Endothelial cell of umbilical vein (primary cell): ENCODE results near the gene TRIM62.

Experiments
- EZH2 ChIP-seq: IDR thresholded peaks from 2 replicates; pipeline ENCODE4 v1.6.1; 2012; ENCODE audit warnings: borderline replicate concordance, low read depth, mild to moderate bottlenecking, moderate library complexity, low read length, inconsistent platforms; ENCODE audit not compliant: severe bottlenecking
- FOS ChIP-seq: IDR thresholded peaks from 2 replicates; pipeline ENCODE4 v1.6.1; 2011; ENCODE audit warnings: mild to moderate bottlenecking, low read length, moderate library complexity, borderline replicate concordance; ENCODE audit not compliant: insufficient read depth
- GATA2 ChIP-seq: IDR thresholded peaks from 2 replicates; pipeline ENCODE4 v1.7.0; 2011; ENCODE audit warnings: low read depth, mild to moderate bottlenecking, moderate library complexity, mixed read lengths, low read length; ENCODE audit not compliant: insufficient read length, insufficient read depth
- JUN ChIP-seq: IDR thresholded peaks from 2 replicates; pipeline ENCODE4 v1.6.1; 2011; ENCODE audit warnings: borderline replicate concordance, low read depth; ENCODE audit not compliant: insufficient read length, insufficient read depth
- MYC ChIP-seq: IDR thresholded peaks from one replicate; pipeline ENCODE4 v1.6.1; 2011; ENCODE audit warnings: mild to moderate bottlenecking, low read depth, low read length
- POLR2A ChIP-seq: IDR thresholded peaks from 2 replicates; pipeline ENCODE4 v1.6.1; 2012; ENCODE audit warnings: low read depth, mild to moderate bottlenecking, control low read depth, low read length
- POLR2AphosphoS5 ChIP-seq: IDR thresholded peaks from 2 replicates; pipeline ENCODE4 v1.6.1; 2012; ENCODE audit warnings: low read depth, mild to moderate bottlenecking, control low read depth, low read length, moderate library complexity; ENCODE audit not compliant: insufficient read depth
- TF ChIP-seq, protein P1 (sequence below), 2 donors: IDR thresholded peaks; 1 replicate in 1 of 2; 2 replicates in 1 of 2; pipeline ENCODE4 v1.5.1; 2011; ENCODE audit warnings: low read length in 2 of 2, mild to moderate bottlenecking in 2 of 2, moderate library complexity in 2 of 2, control low read depth in 1 of 2, inconsistent platforms in 1 of 2, low read depth in 1 of 2; ENCODE audit not compliant: insufficient read depth in 1 of 2; ENCODE audit errors: extremely low read depth in 1 of 2
- TF ChIP-seq, protein P2 (sequence below): IDR thresholded peaks from 2 replicates; pipeline ENCODE4 v1.6.1; 2011; ENCODE audit not compliant: insufficient read depth, insufficient read length

DNA sequence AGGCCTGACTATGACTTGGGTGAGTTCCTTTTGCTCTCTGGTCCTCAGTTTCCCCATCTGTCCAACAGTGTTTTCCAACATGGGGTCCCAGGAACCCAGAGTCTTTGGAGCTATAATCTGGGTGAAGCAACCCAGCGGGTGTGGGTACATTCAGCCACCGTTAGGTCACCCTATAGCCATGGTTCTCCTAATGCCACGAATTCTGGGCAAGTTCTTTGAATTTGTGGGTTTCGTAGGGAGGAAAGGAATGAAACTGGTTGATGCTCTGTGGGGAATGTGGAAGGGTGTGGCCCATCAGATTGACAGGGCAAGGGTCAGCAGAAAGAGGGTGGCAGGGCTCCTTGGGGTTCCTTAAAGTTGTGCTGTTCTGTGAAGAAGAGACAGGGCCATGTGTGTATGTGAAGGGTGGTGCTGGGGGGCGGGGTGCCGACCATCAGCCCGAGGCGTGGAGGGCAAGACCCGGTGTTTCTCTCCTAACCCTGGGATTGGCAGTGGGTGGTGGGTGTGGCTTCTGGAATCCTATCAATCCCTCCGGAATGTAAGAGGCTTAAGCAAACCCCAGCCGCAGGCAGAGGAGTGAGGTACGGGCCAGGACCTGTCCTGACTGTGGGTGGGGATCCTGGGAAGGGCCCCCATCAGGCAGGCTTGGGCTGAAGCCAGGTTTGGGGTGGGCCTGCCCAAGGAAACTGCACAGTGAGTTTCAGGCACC is 39.0 kb upstream of the TRIM62 start:
- TF ChIP-seq MYC = no peak
- TF ChIP-seq POLR2A = no peak
- TF ChIP-seq, protein P1, sequence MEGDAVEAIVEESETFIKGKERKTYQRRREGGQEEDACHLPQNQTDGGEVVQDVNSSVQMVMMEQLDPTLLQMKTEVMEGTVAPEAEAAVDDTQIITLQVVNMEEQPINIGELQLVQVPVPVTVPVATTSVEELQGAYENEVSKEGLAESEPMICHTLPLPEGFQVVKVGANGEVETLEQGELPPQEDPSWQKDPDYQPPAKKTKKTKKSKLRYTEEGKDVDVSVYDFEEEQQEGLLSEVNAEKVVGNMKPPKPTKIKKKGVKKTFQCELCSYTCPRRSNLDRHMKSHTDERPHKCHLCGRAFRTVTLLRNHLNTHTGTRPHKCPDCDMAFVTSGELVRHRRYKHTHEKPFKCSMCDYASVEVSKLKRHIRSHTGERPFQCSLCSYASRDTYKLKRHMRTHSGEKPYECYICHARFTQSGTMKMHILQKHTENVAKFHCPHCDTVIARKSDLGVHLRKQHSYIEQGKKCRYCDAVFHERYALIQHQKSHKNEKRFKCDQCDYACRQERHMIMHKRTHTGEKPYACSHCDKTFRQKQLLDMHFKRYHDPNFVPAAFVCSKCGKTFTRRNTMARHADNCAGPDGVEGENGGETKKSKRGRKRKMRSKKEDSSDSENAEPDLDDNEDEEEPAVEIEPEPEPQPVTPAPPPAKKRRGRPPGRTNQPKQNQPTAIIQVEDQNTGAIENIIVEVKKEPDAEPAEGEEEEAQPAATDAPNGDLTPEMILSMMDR (IDR thresholded peaks at IDR 0.05; ENCODE audit: extremely low read depth in 1 of 2, insufficient read depth in 1 of 2, low read depth in 1 of 2, low read length in 2 of 2) = no peak
- no peak for TF ChIP-seq EZH2
- no peak for TF ChIP-seq POLR2AphosphoS5
- TF ChIP-seq, protein P2, sequence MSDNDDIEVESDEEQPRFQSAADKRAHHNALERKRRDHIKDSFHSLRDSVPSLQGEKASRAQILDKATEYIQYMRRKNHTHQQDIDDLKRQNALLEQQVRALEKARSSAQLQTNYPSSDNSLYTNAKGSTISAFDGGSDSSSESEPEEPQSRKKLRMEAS = no peak
- no peak for TF ChIP-seq GATA2
- TF ChIP-seq FOS = no peak
- TF ChIP-seq JUN = no peak
